ENCODE results near the gene SMIM13.

GRCh38 chr6:11044712-11045167 is 48.9 kb upstream of the SMIM13 start:
- TF ChIP-seq POLR2A (IDR thresholded peaks at IDR 0.05; ENCODE audit: low read depth, low read length) (no peak), EZH2 (IDR thresholded peaks at IDR 0.05; ENCODE audit: borderline replicate concordance, low read depth, low read length, severe bottlenecking) (no peak)
- TF ChIP-seq, protein P1, sequence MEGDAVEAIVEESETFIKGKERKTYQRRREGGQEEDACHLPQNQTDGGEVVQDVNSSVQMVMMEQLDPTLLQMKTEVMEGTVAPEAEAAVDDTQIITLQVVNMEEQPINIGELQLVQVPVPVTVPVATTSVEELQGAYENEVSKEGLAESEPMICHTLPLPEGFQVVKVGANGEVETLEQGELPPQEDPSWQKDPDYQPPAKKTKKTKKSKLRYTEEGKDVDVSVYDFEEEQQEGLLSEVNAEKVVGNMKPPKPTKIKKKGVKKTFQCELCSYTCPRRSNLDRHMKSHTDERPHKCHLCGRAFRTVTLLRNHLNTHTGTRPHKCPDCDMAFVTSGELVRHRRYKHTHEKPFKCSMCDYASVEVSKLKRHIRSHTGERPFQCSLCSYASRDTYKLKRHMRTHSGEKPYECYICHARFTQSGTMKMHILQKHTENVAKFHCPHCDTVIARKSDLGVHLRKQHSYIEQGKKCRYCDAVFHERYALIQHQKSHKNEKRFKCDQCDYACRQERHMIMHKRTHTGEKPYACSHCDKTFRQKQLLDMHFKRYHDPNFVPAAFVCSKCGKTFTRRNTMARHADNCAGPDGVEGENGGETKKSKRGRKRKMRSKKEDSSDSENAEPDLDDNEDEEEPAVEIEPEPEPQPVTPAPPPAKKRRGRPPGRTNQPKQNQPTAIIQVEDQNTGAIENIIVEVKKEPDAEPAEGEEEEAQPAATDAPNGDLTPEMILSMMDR (IDR thresholded peaks at IDR 0.05; ENCODE audit: extremely low read depth in 1 of 2, insufficient read depth in 1 of 2, low read depth in 1 of 2, low read length in 2 of 2), result no peak
